WERI-Rb-1 (cell line): ENCODE data around the gene TYRO3.
A peak's percentile ranks its signal among the peaks of the same experiment; 100 is the strongest.

ENCODE experiments used
- DNase-seq: peaks from one replicate; pipeline ENCODE4 v3.0.0-alpha.2; 2020
- H3K27ac ChIP-seq: fragments of 250-450 bp; sonication (Bioruptor Pico); 2 replicates; pipeline ENCODE4 v1.5.1; 2020; ENCODE audit warnings: mild to moderate bottlenecking, moderate library complexity
- H3K27me3 ChIP-seq: fragments of 250-450 bp; sonication (Bioruptor Pico); 2 replicates; pipeline ENCODE4 v1.5.1; 2021; ENCODE audit warnings: mild to moderate bottlenecking, low read depth, moderate library complexity; ENCODE audit not compliant: insufficient read depth, severe bottlenecking
- H3K36me3 ChIP-seq: fragments of 250-450 bp; sonication (Bioruptor Pico); 2 replicates; pipeline ENCODE4 v1.5.1; 2020; ENCODE audit warnings: mild to moderate bottlenecking, moderate library complexity
- H3K4me3 ChIP-seq: 2 replicates; pipeline ENCODE4 v1.5.1; 2011; ENCODE audit warnings: low read depth, mild to moderate bottlenecking, control low read depth, low read length
- H3K9me3 ChIP-seq: fragments of 250-450 bp; sonication (Bioruptor Pico); 2 replicates; pipeline ENCODE4 v1.5.1; 2021; ENCODE audit warnings: mild to moderate bottlenecking, moderate library complexity; ENCODE audit not compliant: severe bottlenecking
- CTCF ChIP-seq: IDR thresholded peaks from 2 replicates; pipeline ENCODE4 v1.5.1; 2011; ENCODE audit warnings: low read depth, mild to moderate bottlenecking, control low read depth, inconsistent platforms, low read length

The TYRO3 gene

GRCh38 chr15:41561104-41561776 lies 2.2 kb downstream of the TYRO3 start:
- TF ChIP-seq CTCF = peak; percentile 22; the same call in 1 of the 2 replicates
- Histone ChIP-seq H3K27me3 (no peaks in the 10 kb centered on the region), H3K36me3 (no peaks in the 10 kb centered on the region; the same call in none of the 2 replicates), H3K4me3 (no peak overlapping the region), H3K9me3 (no peaks in the 10 kb centered on the region), H3K27ac (no peak overlapping the region)
- DNase-seq = no peak

DNA sequence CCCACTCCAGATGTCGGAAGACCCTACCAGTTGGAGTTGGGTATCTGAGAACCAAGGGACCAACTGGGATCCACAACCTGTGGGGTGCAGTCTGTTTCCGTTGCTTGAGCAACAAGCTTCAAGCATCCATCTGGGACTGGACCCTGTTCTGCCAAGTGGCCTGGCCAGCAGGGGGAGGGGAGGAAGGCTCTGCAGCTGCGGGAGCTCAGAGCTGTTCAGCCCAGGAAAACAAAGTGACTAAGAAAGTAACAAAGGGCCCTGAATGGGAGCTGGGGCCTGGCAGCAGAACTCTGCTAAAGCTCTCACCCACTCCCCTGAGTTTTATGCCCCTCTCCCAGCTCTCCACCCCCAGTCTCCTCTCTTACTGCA lies 2.7 kb downstream of the TYRO3 start:
- H3K36me3 ChIP-seq = no peaks in the 10 kb centered on the region; the same call in none of the 2 replicates
- H3K27ac ChIP-seq = no peak overlapping the region
- TF ChIP-seq CTCF = peak; percentile 39; the same call in 1 of the 2 replicates
- DNase-seq = peak; percentile 62
- no peaks in the 10 kb centered on the region for H3K9me3 ChIP-seq
- no peak overlapping the region for H3K4me3 ChIP-seq
- no peaks in the 10 kb centered on the region for H3K27me3 ChIP-seq

DNA sequence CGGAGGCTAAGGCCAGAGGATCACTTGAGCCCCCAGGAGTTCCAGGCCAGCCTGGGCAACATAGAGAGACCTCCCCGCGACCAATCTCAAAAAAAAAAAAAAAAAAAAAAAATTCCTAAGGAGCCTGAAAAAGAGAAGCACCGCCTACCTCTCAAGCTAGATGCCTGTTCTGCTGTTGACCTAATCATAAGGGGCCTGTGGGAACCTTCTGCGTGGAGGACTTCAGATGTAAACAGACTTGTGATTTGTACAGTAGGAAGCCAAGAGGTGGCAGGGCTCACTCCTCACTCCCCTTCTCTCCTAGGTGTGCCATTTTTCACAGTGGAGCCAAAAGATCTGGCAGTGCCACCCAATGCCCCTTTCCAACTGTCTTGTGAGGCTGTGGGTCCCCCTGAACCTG lies 3.2 kb downstream of the TYRO3 start:
- no peak overlapping the region for H3K4me3 ChIP-seq
- peak overlapping the region; percentile 48 for H3K27ac ChIP-seq
- no peak for DNase-seq
- no peaks in the 10 kb centered on the region for H3K27me3 ChIP-seq
- H3K36me3 ChIP-seq = no peaks in the 10 kb centered on the region; the same call in none of the 2 replicates
- H3K9me3 ChIP-seq = no peaks in the 10 kb centered on the region
- no peak for TF ChIP-seq CTCF

- H3K4me3 ChIP-seq = no peak overlapping the region
Observed at GRCh38 chr15:41562784-41563198, 3.8 kb downstream of the TYRO3 start.

GRCh38 chr15:41564286-41564959 lies 5.4 kb downstream of the TYRO3 start:
- peak; percentile 82 for DNase-seq
- Histone ChIP-seq H3K4me3 (no peak overlapping the region), H3K27me3 (no peaks in the 10 kb centered on the region), H3K36me3 (no peaks in the 10 kb centered on the region; the same call in none of the 2 replicates), H3K27ac (peak overlapping the region; percentile 16; the same call in 1 of the 2 replicates), H3K9me3 (no peaks in the 10 kb centered on the region)
- TF ChIP-seq CTCF = no peak

More at GRCh38 chr15:41562784-41563198, 3.8 kb downstream of the TYRO3 start:
- no peaks in the 10 kb centered on the region for H3K9me3 ChIP-seq
- 0 out of 2 replicates have a peak, but pooled peaks have one; percentile 8 for TF ChIP-seq CTCF
- H3K27ac ChIP-seq = peak overlapping the region; percentile 48
- DNase-seq = peak; percentile 79
- H3K27me3 ChIP-seq = no peaks in the 10 kb centered on the region
- no peaks in the 10 kb centered on the region; the same call in none of the 2 replicates for H3K36me3 ChIP-seq
